Loucy (cell line): ENCODE measurements around the gene ACBD7.

ENCODE experiments used
- CTCF ChIP-seq: fragments of 200-600 bp; sonication (generic); conservative IDR thresholded peaks from 2 replicates; pipeline ENCODE4 v1.5.1; 2014; ENCODE audit warnings: mild to moderate bottlenecking, antibody characterized with exemption, low read length
- EZH2phosphoT487 ChIP-seq: fragments of 200-600 bp; IDR thresholded peaks from 2 replicates; pipeline ENCODE4 v1.6.1; 2018; ENCODE audit warnings: antibody characterized with exemption, mild to moderate bottlenecking, moderate library complexity, borderline replicate concordance

GRCh38 chr10:15116225-15116624 is 27.6 kb upstream of the ACBD7 start:
- no peak for TF ChIP-seq CTCF
- TF ChIP-seq EZH2phosphoT487, result no peak
